GM19025 (cell line): ENCODE measurements around the gene ACO1.

Experiments used
- ATAC-seq: cut with Tn5 transposase; IDR thresholded peaks from one replicate; pipeline ENCODE4 v1.9.1; 2021; ENCODE audit warnings: mild to moderate bottlenecking, low read depth, moderate library complexity; ENCODE audit not compliant: unreplicated experiment

The ACO1 gene

DNA sequence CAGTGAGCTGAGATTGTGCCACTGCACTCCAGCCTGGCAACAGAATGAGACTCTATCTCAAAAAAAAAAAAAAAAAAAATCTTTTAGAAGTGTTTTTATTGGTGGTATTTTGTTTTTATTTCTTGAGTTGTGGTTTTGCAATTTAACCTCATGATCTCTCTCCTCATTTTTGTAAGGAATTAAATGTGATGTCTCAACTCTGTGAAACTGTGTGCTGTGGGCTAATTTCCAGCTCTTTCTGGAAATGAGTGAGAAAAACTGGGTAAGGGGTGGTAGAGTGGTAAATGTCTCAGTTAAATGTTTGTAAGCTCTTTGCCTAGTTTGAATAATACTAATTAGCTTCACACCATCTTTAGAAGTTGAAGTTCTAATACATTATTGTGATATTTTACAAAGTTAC, 29.0 kb downstream of the ACO1 start:
- no peak for ATAC-seq

DNA sequence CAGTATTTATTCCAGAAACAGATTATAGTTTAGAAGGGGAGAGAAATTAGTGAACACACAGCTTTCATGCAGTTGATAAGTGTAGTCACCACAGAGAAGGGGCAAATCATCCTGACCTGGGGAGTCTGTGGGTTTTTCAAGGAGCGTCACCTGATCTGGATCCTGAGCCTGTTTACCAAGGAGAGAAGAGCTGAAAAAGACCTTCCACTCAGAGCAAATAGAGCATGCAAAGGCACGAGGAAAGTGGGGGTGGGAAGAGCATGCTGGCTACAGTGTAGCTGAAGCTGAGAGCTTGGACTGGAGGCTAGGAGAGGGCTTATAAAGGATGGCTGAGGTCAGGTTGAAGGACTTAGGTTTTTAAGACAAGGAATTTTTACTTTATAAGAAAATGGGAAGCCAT, 30.4 kb downstream of the ACO1 start:
- ATAC-seq: no peak

DNA sequence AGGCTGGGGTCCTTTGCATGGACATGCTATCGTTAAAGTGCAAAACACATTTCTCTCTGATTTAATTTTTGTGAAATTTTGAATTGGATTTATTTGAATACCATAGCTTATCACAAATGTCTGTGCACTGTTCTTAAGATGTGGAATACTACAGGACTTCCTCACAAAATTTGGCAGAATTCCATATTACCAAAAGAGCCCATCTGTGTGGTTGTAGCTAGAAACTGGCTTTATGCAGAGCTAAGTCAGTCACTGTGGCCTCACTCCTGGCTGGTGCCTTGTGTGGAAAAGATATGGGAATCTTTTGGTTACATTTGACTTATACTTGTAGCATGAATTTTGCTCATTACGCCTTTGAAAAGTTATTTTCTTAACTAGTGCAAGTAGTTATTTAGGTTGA, 35.5 kb downstream of the ACO1 start:
- ATAC-seq: no peak

DNA sequence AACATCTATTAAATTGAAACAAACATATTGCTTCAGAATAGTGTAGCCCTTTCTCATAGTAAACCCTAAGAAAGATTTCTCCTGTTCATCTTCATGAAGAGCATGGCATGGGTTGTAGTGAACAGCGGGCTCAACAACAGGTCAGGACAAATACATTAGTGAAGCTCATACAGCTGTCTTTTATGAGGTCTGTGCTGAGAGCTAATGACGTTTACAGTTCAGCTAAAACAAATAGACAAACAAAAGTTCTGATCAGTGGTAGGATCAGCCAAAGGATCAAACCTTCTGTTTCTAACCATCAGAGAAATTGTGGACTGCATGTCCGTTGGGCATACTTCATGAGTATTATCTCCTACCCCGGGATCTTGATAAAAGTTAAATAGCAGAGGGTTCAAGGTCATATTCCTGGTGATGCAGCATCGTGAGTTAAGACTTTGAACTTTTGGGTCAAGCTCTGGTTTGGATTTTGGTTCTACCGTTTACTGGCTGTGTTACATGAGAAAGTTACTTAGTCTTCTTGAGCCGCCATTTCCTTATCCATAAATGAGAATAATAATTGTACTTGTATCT, 37.9 kb downstream of the ACO1 start:
- ATAC-seq: no peak

DNA sequence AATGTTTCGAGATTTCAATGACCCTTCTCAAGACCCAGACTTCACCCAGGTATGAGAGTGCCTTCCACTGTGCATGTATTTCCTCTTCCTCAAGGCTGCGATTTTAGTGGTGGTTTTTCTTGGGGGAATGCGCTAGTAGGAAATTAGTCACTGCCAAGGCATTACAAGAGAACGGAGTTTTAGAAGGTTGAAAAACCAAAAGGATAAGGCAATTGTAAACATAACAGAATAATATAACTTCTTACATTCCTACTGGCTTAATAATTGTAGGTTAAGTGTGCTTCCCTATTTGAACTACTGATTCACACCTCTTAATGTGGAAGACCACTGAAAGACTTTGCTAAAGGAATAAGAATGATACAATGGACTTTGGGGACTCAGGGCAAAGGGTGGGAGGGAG, 38.9 kb downstream of the ACO1 start:
- no peak for ATAC-seq

DNA sequence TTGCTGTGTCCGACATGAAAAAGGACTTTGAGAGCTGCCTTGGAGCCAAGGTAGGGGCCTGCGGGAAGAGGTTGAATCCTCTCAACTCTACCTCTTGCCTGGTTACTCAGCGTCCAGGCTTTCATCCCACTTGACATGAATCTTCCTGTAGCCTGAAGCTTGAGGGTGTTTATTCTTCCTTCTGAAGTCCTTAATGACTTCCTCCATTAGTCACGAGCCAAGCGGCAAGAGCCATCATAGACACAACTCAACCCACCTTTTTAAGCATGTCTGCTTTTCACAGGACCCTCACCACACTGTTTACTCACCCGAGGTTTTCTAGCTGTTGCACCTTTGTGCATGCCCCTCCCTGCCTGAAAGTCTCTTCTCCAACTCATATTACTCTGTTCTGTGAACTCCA, 40.2 kb downstream of the ACO1 start:
- no peak for ATAC-seq

DNA sequence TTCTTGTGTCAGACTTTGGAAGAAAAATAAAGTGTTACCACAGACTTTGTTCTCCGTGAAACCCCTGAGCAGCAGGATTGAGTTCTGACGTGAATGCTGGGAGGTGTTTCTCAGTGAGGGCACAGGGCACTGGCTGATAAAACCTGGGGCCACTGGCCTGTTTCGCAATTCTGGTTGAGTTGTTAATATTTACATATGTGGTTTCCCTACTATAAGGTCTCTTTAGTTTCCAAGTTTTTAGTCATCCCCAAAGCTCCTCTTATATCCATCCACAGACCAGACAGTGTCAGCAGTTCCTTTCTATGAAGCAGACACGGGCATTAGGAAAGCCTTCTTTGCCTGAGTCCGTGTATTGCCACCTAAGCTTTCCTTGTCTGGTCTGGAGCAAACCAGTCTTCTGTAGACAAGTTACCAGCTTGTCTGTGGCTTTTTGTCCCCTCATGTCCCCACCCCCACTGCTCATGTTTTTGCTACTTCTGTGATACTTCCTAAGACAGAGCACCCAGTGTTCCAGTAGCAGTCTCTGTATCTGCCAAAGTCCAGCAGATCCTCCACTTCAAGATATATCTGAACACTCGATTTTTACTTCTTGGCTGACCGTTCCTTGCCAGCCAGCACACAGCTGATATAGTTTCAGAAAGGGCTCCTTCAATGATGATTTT, 42.0 kb downstream of the ACO1 start:
- peak; percentile 59 for ATAC-seq

DNA sequence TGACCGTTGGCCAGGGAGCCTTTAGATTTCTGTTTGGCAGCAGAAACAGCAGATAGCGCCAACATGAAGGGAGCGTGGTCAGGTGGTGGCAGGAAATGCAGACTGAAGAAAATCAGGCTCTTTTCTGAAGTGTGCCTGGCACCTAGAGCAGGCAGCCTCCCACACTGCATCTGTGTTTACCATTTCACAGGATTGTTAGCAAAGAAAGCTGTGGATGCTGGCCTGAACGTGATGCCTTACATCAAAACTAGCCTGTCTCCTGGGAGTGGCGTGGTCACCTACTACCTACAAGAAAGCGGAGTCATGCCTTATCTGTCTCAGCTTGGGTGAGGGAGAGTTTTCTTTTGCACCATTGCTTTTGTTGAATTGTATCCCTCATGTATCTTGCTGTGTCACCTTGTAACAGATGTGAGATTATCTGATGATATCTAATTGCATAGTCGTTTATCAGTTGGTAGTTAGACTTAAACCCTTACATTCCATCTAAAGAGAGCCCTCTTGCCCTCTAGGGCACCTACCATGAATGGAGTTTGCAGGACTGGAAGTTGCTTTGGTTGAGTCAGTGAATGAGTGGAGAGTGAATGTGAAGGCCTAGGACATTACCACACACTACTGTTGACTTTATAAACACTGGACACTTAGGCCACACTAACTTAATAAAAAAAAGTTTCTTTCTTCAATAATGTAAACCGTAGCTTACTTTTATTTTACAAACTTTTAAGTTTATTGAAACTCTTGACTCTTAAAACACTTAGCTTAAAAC, 42.8 kb downstream of the ACO1 start:
- no peak for ATAC-seq

DNA sequence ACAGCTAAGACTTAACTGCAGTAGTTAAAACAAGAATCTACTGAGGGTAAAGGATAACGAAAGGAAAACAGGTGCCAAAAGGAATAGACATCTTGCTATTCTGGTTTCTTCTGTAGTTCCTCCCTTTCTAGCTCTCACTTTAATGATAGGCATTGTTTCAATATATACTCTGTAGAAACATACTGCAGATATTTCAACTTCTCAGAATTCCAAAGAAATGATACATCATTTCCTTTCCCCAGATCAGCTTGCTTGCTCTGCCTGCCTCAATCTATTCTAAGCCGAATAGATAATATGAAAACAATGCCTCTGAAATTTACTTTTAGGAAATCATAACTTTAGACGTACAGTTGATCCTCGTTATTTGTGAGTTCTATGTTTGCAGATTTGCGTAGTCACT, 46.3 kb downstream of the ACO1 start:
- ATAC-seq: no peak

DNA sequence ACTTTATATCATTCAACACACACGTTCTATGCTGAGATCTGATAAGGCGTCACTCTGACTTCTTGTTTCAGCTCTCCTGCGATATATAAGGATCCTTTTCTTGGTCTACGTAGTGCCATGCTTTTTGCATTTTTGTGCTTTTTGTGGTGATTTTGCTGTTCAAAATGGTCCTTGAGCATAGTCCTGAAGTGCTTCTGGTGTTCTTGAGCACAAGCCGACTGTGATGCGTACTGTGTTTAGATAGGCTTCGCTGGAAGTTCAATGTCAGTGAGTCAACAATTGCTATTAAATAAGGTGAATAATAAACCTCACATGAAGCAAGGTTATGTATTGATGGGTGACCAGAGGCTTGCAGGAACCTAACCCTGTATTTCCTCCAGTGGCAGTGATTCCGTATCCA, 46.8 kb downstream of the ACO1 start:
- ATAC-seq: no peak

DNA sequence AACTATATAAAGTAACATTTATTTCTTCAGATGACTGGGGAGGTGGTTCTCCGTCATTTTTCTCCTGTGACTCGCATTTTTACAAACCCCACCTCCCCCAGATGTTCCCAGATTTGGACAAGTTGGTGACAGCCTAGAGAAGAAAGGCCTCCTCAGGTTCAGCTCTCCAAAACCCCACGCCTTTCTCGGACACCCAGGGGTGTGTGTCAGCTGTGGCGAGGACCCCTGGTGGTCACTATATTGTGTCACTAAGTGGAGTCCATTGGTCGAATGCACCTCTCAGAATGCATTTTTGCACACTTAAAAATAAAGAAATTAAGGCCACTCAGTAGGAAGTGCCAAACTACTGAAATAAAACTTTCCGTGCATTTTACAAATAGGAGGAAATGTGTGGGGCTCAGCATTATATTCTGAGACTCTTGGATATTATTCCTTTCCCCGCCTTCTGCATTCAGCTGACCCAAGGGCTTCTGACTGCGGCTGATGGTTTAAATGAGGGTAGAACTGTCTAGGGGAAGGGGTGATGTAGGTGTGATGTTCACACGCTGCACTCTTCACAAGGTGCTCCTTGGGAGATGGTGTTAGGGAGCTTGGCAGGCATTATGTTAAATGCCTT, 47.6 kb downstream of the ACO1 start:
- no peak for ATAC-seq

DNA sequence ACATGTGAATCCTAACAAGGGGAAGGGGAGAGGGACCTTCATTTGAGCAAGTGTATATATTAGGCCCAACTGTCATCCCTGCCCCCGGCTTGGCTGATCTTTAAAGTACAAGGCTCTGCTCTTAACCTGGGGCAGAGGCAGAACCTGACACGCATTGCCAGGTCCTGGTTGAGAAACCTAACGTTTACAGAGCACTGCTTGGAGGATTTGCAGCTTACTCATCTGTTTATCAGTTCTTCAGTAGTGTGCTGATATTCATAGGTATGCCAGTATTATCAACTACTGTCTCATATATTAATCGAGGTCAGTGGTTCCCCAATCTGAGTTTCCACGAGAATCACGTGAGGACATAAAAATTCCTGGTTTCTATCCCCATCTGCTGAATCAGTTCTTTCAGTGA, 50.4 kb downstream of the ACO1 start:
- ATAC-seq: no peak

DNA sequence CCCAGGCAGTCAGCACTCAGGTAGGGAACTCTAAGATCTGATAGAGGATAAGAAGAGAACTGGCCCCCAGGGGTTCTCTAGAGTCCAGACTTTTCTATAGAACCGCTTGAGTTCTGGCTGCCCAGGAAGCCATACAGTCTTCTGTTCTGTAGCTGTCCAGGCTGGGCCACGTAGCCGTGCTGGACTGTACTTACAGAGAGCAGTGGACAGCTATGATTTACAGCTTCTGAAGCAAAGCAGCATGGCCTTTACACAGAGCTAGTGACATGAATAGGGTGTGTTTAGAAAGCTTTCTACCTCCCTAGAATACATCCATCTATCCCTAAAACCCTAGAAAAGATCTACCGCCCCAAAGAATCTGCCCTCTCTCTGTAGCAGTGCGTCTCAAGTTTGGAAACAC, 57.2 kb downstream of the ACO1 start:
- ATAC-seq: no peak

DNA sequence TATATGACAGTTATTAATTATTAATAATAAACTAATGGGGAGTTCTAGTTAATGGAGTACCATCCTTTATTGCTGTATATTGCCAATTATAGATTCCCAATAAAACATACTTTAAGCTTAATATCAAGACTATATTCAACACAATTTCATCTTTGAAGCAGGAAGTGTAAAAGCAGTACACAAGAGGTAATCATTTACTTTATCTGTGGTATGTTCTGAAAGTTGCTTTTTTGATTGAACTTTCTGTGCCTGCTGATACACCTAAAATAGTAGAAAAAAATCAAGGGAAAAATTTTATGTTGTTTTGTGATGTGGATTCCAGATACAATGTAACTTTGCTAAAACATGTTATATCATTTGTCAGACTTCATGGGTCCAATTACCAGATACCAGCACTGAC, 58.0 kb downstream of the ACO1 start:
- ATAC-seq: no peak

DNA sequence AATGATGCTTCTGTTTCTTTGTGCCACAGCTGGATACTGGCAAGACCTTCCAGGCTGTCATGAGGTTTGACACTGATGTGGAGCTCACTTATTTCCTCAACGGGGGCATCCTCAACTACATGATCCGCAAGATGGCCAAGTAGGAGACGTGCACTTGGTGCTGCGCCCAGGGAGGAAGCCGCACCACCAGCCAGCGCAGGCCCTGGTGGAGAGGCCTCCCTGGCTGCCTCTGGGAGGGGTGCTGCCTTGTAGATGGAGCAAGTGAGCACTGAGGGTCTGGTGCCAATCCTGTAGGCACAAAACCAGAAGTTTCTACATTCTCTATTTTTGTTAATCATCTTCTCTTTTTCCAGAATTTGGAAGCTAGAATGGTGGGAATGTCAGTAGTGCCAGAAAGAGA, 65.5 kb downstream of the ACO1 start:
- no peak for ATAC-seq

DNA sequence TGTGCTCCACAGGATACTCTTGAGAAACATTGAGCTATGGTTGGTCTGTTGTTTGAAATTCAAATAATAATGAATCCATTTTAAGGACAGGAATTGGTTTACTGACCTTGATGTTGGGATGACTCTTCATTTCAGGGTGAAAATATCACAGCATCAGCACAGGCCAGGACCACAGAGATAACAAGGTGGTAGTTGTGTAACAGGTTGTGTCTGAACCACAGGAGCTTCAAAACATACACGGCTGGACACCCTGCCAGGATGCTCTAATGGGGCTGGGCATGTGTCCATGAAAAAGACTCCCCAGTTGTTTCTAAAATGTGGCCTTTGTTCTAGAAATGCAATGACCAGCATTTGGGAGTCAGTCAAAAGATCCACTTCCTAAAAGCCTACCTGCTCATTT, 69.8 kb downstream of the ACO1 start:
- no peak for ATAC-seq

DNA sequence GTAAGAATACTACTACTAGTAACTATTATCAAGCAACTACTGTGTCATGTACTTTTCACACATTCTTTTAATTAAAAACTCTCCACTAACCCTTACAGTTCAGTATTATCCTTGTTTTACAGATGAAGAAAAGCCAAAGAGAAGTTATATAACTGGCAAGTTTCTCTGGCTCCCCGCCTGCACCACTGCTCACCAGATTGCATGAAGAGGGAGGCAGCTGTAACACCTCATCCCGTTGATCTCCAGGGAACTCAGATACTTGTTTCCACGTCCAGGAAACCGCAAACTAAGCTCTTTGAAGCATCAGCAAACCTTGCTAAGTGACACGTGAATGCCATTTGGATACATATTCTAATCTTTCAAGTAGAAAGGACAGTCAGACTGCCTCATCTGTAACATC, 71.3 kb downstream of the ACO1 start:
- no peak for ATAC-seq

DNA sequence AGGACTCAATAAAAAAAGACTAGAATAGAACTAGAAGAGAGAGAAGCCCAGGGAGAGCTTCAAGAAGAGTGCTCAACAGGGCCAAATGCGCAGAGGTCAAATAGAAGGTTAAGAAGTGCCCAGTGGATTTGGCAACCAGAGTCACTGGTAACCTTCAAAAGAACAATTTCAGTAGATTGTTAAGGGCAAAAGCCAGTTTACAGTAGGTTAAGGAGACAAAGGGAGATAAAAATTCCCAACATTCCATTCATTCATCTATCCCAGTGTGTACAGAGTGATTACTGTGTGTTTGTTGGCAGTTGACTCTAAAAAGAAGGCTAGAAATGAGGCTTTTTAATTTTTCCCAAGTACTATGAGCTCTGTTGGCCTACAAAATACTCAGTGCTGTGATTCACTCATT, 72.1 kb downstream of the ACO1 start:
- no peak for ATAC-seq

DNA sequence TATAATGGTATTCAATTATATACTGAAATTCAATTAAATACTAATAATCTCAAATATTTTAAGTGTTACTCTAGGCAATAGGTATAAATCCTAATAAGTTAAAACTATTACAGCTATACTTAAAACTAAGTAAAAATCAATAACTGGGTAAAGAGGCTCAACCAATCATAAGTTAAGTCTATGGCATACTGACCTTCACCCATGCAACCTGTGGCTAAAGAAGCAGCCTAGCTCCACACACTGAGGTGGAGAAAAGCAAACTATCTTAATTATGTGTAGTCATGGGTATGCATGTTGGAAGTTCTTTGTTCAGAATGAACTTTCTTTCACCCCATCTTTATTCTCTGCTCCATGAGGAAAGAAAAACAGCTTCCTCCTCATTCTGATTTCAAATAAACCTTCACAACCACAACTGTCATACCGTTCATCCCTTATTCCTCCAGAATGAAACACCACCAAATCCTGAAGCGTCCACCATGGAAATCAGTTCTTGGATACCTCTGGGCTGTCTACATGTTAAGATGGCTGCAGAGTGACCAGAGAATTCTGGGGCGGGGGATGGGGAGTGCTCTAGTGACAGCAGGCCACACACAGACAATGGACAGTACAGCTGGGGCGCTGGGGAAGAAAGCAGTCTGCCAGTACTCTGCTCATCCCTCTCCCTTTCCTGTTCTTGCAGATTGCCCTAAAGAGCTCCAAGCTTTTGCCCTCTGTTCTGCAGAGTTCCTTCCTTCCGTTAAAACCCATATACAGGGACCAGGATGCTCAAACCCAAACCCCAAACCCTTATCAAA, 79.3 kb downstream of the ACO1 start:
- no peak for ATAC-seq

DNA sequence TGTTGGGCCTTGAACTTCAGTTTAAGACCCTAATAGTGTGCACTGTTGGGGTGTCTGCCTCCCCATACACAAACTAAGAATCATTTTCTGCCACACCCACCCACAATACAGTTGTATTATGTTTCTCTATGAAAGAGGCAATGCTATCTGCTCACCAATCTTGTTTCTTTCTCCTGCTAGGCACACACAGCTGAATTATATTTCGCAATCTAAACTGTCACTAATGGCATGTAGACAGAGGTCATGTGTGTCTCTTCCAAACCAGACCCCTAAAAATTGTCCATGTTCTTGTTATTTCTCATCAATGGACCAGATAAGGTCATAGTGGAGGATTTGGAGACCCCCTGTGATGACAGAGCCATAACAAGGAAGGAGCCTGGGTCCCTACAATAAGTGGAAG, 84.3 kb downstream of the ACO1 start:
- no peak for ATAC-seq

DNA sequence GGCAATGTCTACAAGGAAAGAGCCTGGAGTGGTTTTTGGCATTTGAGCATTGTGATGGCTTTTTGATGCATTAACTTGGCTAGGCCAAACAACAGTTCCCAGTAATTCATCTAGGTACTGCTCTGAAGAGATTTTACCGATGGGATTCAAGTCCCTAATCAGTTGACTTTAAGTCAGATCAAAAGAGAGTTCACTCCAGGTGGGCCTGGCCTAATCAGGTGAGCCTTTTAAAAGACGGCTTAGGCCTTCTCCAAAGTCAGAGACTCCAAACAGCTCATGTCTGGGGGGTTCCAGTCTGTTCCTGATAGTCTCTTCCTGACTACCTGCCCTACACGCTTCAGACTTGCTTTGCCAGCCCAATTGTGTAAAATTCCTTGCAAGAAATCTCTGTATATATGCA, 87.9 kb downstream of the ACO1 start:
- no peak for ATAC-seq
